Measurements from ENCODE around the gene RECQL. TPM values are rescaled to one million over a fixed set of nuclear protein-coding genes. Genes with fewer than 3 reads are reported as not detected.

The RECQL gene
- total RNA-seq, 1 experiment from 2014 or later: 21.3 TPM

- no TSS peak for BruUV-seq (replicated peaks)
- RAD21 ChIA-PET (ENCODE audit: low non-redundant PET in 1 of 2, low total read pairs in 2 of 2, uncharacterized antibody in 2 of 2, unreplicated experiment in 2 of 2): no interaction called here
These were observed 29.1 kb downstream of the RECQL start for GRCh38 chr12:21472197-21472823.

More at GRCh38 chr12:21472197-21472823, 29.1 kb downstream of the RECQL start:
- Histone ChIP-seq H3K9me2 (ENCODE audit: insufficient read depth) (no peaks in the 10 kb centered on the region), H3K4me2 (ENCODE audit: low read length) (no peak overlapping the region), H4K20me1 (ENCODE audit: insufficient read depth) (no peaks in the 10 kb centered on the region), H3K27ac (ENCODE audit: low read depth, low read length) (no peak overlapping the region), H3K79me2 (ENCODE audit: insufficient read depth, low read length) (no peaks in the 10 kb centered on the region), H3K27me3 (ENCODE audit: insufficient read depth, low read length) (no peaks in the 10 kb centered on the region), H3K36me3 (ENCODE audit: control insufficient read depth in 1 of 2, insufficient read depth in 2 of 2, low read length in 2 of 2) (peaks cover 4 to 9% of the 10 kb centered on the region in 2 experiments), H3K9me3 (ENCODE audit: control insufficient read depth in 1 of 2, insufficient read depth in 1 of 2, low read depth in 1 of 2, low read length in 2 of 2) (no peaks in the 10 kb centered on the region), H3K9ac (ENCODE audit: low read length) (no peak overlapping the region), H2AFZ (ENCODE audit: low read depth, low read length, poor library complexity, severe bottlenecking) (no peak overlapping the region), H3K4me1 (ENCODE audit: control insufficient read depth in 1 of 2, insufficient read depth in 2 of 2, low read length in 2 of 2) (no peaks in the 10 kb centered on the region), H3K4me3 (replicated peaks in 1 of 2; ENCODE audit: low read depth in 1 of 2, low read length in 2 of 2) (no peak overlapping the region)
- intact Hi-C loops (cut with micrococcal nuclease): no loop called here
- DNase-seq (ENCODE audit: low read depth, low spot score) (no peak), ATAC-seq (no peak)
- ChIA-PET POLR2A (no interaction called here), CTCF (no interaction called here)
- TF ChIP-seq ATF3 (IDR thresholded peaks at IDR 0.05): no peak
- no peak for TF ChIP-seq SIN3A (IDR thresholded peaks at IDR 0.05; ENCODE audit: low read depth)
- no peak for TF ChIP-seq REST (IDR thresholded peaks at IDR 0.05; ENCODE audit: low read depth)
- 0 out of 2 replicates have a peak, but pooled peaks have one; percentile 18 for TF ChIP-seq POLR2AphosphoS5 (IDR thresholded peaks at IDR 0.05; ENCODE audit: low read depth, low read length)

Data from HCT116 (cell line).